ENCODE results near the gene NAALADL2. TPM values are rescaled to one million over a fixed set of nuclear protein-coding genes. Genes with fewer than 3 reads are reported as not detected.

NAALADL2 gene
- total and polyA plus RNA-seq, 2 of the 13 experiments (the other 11 are each of a cell fraction or from before 2014, with no cell fraction given), result 0.08 TPM; not detected in 1

GRCh38 chr3:175248832-175249231 is 389.7 kb downstream of the NAALADL2 start:
- CTCF ChIA-PET (ENCODE audit: low intra/inter-chr PET ratio, low total read pairs), result no interaction called here
- in situ Hi-C loops (cut with HindIII; ENCODE audit: extremely low pct_ligation_motif_present, low pct_unique_long_range_greater_than_20kb), result no loop called here
- ATAC-seq (no peak), DNase-seq (ENCODE audit: low spot score) (no peak), FAIRE-seq (no peak)
- H4K20me1 ChIP-seq (ENCODE audit: insufficient read depth, low read length), result no peaks in the 10 kb centered on the region
- no peak overlapping the region for H3K4me3 ChIP-seq (replicated peaks in 1 of 3; ENCODE audit: insufficient read depth in 1 of 3, low read depth in 2 of 3, low read length in 3 of 3)
- H3K9me3 ChIP-seq (ENCODE audit: low read length), result no peaks in the 10 kb centered on the region
- no peak overlapping the region for H2AFZ ChIP-seq (ENCODE audit: low read length)
- WGBS (ENCODE audit: low lambda C conversion rate), result 20% methylated on average over 2 of the region's 2 CpGs
- H3K27me3 ChIP-seq (ENCODE audit: control insufficient read depth in 1 of 2, insufficient read depth in 2 of 2, low read length in 2 of 2), result no peaks in the 10 kb centered on the region
- no peaks in the 10 kb centered on the region for H3K36me3 ChIP-seq (replicated peaks in 1 of 2; ENCODE audit: control insufficient read depth in 1 of 2, insufficient read depth in 2 of 2, low read length in 2 of 2)
- BruUV-seq (replicated peaks), result no TSS peak
- H3K4me1 ChIP-seq (ENCODE audit: insufficient read depth, low read length), result no peaks in the 10 kb centered on the region
- intact Hi-C loops (cut with micrococcal nuclease; ENCODE audit: unreplicated experiment), result no loop called here
- H3K9ac ChIP-seq (ENCODE audit: insufficient read depth, low read depth, low read length), result no peak overlapping the region
- H3K4me2 ChIP-seq (ENCODE audit: low read depth, low read length), result no peak overlapping the region
- POLR2A ChIA-PET, result no interaction called here
- H3K79me2 ChIP-seq (ENCODE audit: insufficient read depth, low read length), result no peaks in the 10 kb centered on the region
- H3K27ac ChIP-seq (ENCODE audit: extremely low read length, insufficient read depth, low read length), result no peak overlapping the region
- TF ChIP-seq PTBP1 (IDR thresholded peaks at IDR 0.05; ENCODE audit: low read depth, low read length, poor library complexity, severe bottlenecking) (no peak), RXRA (CRISPR knock-in tag; IDR thresholded peaks at IDR 0.05) (no peak), FOSL2 (CRISPR knock-in tag; IDR thresholded peaks at IDR 0.05) (no peak), AKAP8 (CRISPR knock-in tag; IDR thresholded peaks at IDR 0.05) (no peak), ZNF18 (CRISPR knock-in tag; IDR thresholded peaks at IDR 0.05; ENCODE audit: insufficient replicate concordance) (no peak), ZKSCAN5 (CRISPR knock-in tag; IDR thresholded peaks at IDR 0.05) (no peak), ZNF577 (CRISPR knock-in tag; IDR thresholded peaks at IDR 0.05; ENCODE audit: borderline replicate concordance, low read depth) (no peak), ELK4 (CRISPR knock-in tag; IDR thresholded peaks at IDR 0.05; ENCODE audit: borderline replicate concordance) (no peak), BRCA1 (CRISPR knock-in tag; IDR thresholded peaks at IDR 0.05) (no peak), RBM22 (optimal IDR thresholded peaks at IDR 0.05; ENCODE audit: low read length) (no peak)
- TF ChIP-seq, protein P1, sequence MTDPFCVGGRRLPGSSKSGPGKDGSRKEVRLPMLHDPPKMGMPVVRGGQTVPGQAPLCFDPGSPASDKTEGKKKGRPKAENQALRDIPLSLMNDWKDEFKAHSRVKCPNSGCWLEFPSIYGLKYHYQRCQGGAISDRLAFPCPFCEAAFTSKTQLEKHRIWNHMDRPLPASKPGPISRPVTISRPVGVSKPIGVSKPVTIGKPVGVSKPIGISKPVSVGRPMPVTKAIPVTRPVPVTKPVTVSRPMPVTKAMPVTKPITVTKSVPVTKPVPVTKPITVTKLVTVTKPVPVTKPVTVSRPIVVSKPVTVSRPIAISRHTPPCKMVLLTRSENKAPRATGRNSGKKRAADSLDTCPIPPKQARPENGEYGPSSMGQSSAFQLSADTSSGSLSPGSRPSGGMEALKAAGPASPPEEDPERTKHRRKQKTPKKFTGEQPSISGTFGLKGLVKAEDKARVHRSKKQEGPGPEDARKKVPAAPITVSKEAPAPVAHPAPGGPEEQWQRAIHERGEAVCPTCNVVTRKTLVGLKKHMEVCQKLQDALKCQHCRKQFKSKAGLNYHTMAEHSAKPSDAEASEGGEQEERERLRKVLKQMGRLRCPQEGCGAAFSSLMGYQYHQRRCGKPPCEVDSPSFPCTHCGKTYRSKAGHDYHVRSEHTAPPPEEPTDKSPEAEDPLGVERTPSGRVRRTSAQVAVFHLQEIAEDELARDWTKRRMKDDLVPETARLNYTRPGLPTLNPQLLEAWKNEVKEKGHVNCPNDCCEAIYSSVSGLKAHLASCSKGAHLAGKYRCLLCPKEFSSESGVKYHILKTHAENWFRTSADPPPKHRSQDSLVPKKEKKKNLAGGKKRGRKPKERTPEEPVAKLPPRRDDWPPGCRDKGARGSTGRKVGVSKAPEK (CRISPR knock-in tag; IDR thresholded peaks at IDR 0.05; ENCODE audit: borderline replicate concordance), result no peak
- TF ChIP-seq, protein P2, sequence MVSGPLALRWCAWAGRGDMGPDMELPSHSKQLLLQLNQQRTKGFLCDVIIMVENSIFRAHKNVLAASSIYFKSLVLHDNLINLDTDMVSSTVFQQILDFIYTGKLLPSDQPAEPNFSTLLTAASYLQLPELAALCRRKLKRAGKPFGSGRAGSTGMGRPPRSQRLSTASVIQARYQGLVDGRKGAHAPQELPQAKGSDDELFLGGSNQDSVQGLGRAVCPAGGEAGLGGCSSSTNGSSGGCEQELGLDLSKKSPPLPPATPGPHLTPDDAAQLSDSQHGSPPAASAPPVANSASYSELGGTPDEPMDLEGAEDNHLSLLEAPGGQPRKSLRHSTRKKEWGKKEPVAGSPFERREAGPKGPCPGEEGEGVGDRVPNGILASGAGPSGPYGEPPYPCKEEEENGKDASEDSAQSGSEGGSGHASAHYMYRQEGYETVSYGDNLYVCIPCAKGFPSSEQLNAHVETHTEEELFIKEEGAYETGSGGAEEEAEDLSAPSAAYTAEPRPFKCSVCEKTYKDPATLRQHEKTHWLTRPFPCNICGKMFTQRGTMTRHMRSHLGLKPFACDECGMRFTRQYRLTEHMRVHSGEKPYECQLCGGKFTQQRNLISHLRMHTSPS (CRISPR knock-in tag; IDR thresholded peaks at IDR 0.05; ENCODE audit: low read depth), result no peak
